NCI-H524 (cell line): Measurements from ENCODE around the gene WDR37.
"Not testable (repeated sequence)": the region's sequence is repeated elsewhere in the genome, so short reads cannot be mapped to it uniquely, and the experiment has no call there.

Experiments used
- DNase-seq, 2 experiments: peaks; one replicate each; lab custom pipeline; 2025; lab: John Stamatoyannopoulos, UW

Gene WDR37

GRCh38 chr10:1056326-1057105 is at the start of gene WDR37:
Gene WDR37 (plus strand): TSS chr10:1056385. CDS start chr10:1072156, 15,771 bp downstream.
- DNase-seq: peak; percentile 39 to 52

- no peak for DNase-seq
Observed at GRCh38 chr10:1006573-1006972, 49.6 kb upstream of the WDR37 start.

- no peak for DNase-seq
Observed at GRCh38 chr10:1007583-1007982, 48.6 kb upstream of the WDR37 start.

GRCh38 chr10:1009071-1009494 is 47.1 kb upstream of the WDR37 start:
- no peak for DNase-seq

GRCh38 chr10:1009947-1010346 is 46.2 kb upstream of the WDR37 start:
- not testable (repeated sequence) for DNase-seq

- DNase-seq: no peak
Observed at GRCh38 chr10:1010703-1011102, 45.5 kb upstream of the WDR37 start.

- DNase-seq: no peak
Observed at GRCh38 chr10:1011696-1012095, 44.5 kb upstream of the WDR37 start.

GRCh38 chr10:1015688-1016087 is 40.5 kb upstream of the WDR37 start:
- no peak for DNase-seq

- DNase-seq: no peak
Observed at GRCh38 chr10:1019362-1019761, 36.8 kb upstream of the WDR37 start.

- no peak for DNase-seq
Observed at GRCh38 chr10:1020460-1020859, 35.7 kb upstream of the WDR37 start.

GRCh38 chr10:1020958-1021357 is 35.2 kb upstream of the WDR37 start:
- no peak for DNase-seq

GRCh38 chr10:1022413-1022812 is 33.8 kb upstream of the WDR37 start:
- no peak for DNase-seq

GRCh38 chr10:1024103-1024502 is 32.1 kb upstream of the WDR37 start:
- no peak for DNase-seq

- no peak for DNase-seq
Observed at GRCh38 chr10:1025683-1026082, 30.5 kb upstream of the WDR37 start, which contains the start of gene IDI2. Gene IDI2 (minus strand): TSS chr10:1025859. CDS start chr10:1024723, 1,136 bp downstream.

- DNase-seq: no peak
Observed at GRCh38 chr10:1026578-1026977, 29.6 kb upstream of the WDR37 start.

- DNase-seq: no peak
Observed at GRCh38 chr10:1029838-1030237, 26.3 kb upstream of the WDR37 start.

GRCh38 chr10:1033601-1034000 is 22.6 kb upstream of the WDR37 start:
- no peak for DNase-seq

GRCh38 chr10:1034758-1035157 is 21.4 kb upstream of the WDR37 start:
- DNase-seq: no peak

GRCh38 chr10:1035201-1035600 is 21.0 kb upstream of the WDR37 start:
- no peak for DNase-seq

GRCh38 chr10:1036341-1036791 is 19.8 kb upstream of the WDR37 start:
- no peak for DNase-seq

GRCh38 chr10:1037098-1037497 is 19.1 kb upstream of the WDR37 start:
- no peak for DNase-seq

GRCh38 chr10:1038769-1039168 is 17.4 kb upstream of the WDR37 start:
- DNase-seq: not testable (repeated sequence)

- DNase-seq: no peak
Observed at GRCh38 chr10:1040133-1040532, 16.1 kb upstream of the WDR37 start.

GRCh38 chr10:1041514-1041913 is 14.7 kb upstream of the WDR37 start:
- DNase-seq: no peak
